T-cell (primary cell): Measurements from ENCODE around the gene TALDO1. TPM values are rescaled to one million over a fixed set of nuclear protein-coding genes. Genes with fewer than 3 reads are reported as not detected.

Experiments
- ATAC-seq, 4 experiments: fragments of 200-7000 bp in 3 of 4; fragments of 150-1000 bp in 1 of 4; cut with Tn5 transposase; replicated peaks in 1 of 4; 1 replicate in 3 of 4; 2 replicates in 1 of 4; pipeline ENCODE4 v1.10.0; 2021; ENCODE audit warnings: moderate library complexity in 3 of 4, mild to moderate bottlenecking in 2 of 4, moderate number of reproducible peaks in 1 of 4
- CTCF ChIA-PET, 2 donors: fragments of 300-600 bp; sonication (Branson Sonifier 250); formaldehyde crosslinking; loops; one replicate each; lab custom pipeline; 2022; ENCODE audit warnings: antibody characterized with exemption in 2 of 2; lab: Charles Lee
- POLR2A ChIA-PET, 2 donors: fragments of 300-600 bp; sonication (Branson Sonifier 250); formaldehyde crosslinking; loops; one replicate each; lab custom pipeline; 2022; ENCODE audit warnings: antibody characterized with exemption in 2 of 2; lab: Charles Lee
- DNase-seq, 35 experiments: peaks; one replicate each; pipeline versions ENCODE4 v3.0.0 to v3.0.0-alpha.2; 2013 to 2023
- H3K27ac ChIP-seq: one replicate; pipeline ENCODE4 v1.5.1; 2013; ENCODE audit warnings: low read length
- H3K27me3 ChIP-seq, 2 experiments: replicated peaks in 1 of 2; 1 replicate in 1 of 2; 2 replicates in 1 of 2; pipeline versions ENCODE4 v1.6.1 to v1.7.0; 2013; ENCODE audit warnings: low read length in 1 of 2, mixed read lengths in 1 of 2; ENCODE audit not compliant: control insufficient read depth in 2 of 2, insufficient read depth in 2 of 2; ENCODE audit errors: extremely low read depth in 1 of 2
- H3K36me3 ChIP-seq, 2 donors: 1 replicate in 1 of 2; 2 replicates in 1 of 2; pipeline versions ENCODE4 v1.6.1 to v1.7.0; 2013; ENCODE audit warnings: low read length in 1 of 2; ENCODE audit not compliant: control insufficient read depth in 2 of 2, insufficient read depth in 1 of 2; ENCODE audit errors: extremely low read depth in 1 of 2
- H3K4me1 ChIP-seq, 2 experiments: 1 replicate in 1 of 2; 2 replicates in 1 of 2; pipeline versions ENCODE4 v1.6.1 to v1.7.0; 2013; ENCODE audit warnings: low read length in 2 of 2, mixed read lengths in 1 of 2; ENCODE audit not compliant: insufficient read depth in 2 of 2, control insufficient read depth in 1 of 2; ENCODE audit errors: extremely low read depth in 1 of 2
- H3K4me3 ChIP-seq, 2 donors: 1 replicate in 1 of 2; 2 replicates in 1 of 2; pipeline versions ENCODE4 v1.5.1 to v1.7.0; 2013; ENCODE audit warnings: mild to moderate bottlenecking in 2 of 2, low read length in 1 of 2, moderate library complexity in 1 of 2; ENCODE audit not compliant: control insufficient read depth in 1 of 2; ENCODE audit errors: extremely low read depth in 1 of 2
- H3K9me3 ChIP-seq: 2 replicates; pipeline ENCODE4 v1.7.0; 2013
- H3K27ac Mint-ChIP-seq, 2 donors: one replicate each; pipeline ENCODE4 v1.8.0; 2020 to 2021; ENCODE audit warnings: mild to moderate bottlenecking in 2 of 2, mixed read lengths in 2 of 2
- H3K27me3 Mint-ChIP-seq, 2 donors: one replicate each; pipeline ENCODE4 v1.8.0; 2021 to 2022; ENCODE audit warnings: mixed read lengths in 2 of 2
- H3K36me3 Mint-ChIP-seq: one replicate; pipeline ENCODE4 v1.8.0; 2021; ENCODE audit warnings: mixed read lengths
- H3K4me1 Mint-ChIP-seq, 3 donors: one replicate each; pipeline ENCODE4 v1.8.0; 2020 to 2022; ENCODE audit warnings: mixed read lengths in 3 of 3, mild to moderate bottlenecking in 1 of 3
- H3K4me3 Mint-ChIP-seq, 3 donors: one replicate each; pipeline ENCODE4 v1.8.0; 2020 to 2022; ENCODE audit warnings: mild to moderate bottlenecking in 3 of 3, mixed read lengths in 3 of 3, moderate library complexity in 3 of 3
- H3K9me3 Mint-ChIP-seq, 3 donors: one replicate each; pipeline ENCODE4 v1.8.0; 2020 to 2022; ENCODE audit warnings: mixed read lengths in 3 of 3
- WGBS: methylation state at CpG from one replicate; pipeline ENCODE4 v1.1.5; 2013; ENCODE audit warnings: missing lambda C conversion rate; ENCODE audit not compliant: insufficient coverage; 5-methylcytosine and 5-hydroxymethylcytosine counted together
- total RNA-seq, 35 experiments: library from RNA in 6 of 35; stranded (reverse) in 6 of 35; fragments of 120-200 nt in 1 of 35; gene quantifications; one replicate each; pipeline versions ENCODE4 v1.2.1 to v1.2.4 and lab custom pipeline; 2013 to 2026

Gene TALDO1
- total RNA-seq, 5 donors from 2014 or later (not counting 1 experiment from before 2014, with no cell fraction given) = 60.5 to 106 (median 102) TPM

DNA sequence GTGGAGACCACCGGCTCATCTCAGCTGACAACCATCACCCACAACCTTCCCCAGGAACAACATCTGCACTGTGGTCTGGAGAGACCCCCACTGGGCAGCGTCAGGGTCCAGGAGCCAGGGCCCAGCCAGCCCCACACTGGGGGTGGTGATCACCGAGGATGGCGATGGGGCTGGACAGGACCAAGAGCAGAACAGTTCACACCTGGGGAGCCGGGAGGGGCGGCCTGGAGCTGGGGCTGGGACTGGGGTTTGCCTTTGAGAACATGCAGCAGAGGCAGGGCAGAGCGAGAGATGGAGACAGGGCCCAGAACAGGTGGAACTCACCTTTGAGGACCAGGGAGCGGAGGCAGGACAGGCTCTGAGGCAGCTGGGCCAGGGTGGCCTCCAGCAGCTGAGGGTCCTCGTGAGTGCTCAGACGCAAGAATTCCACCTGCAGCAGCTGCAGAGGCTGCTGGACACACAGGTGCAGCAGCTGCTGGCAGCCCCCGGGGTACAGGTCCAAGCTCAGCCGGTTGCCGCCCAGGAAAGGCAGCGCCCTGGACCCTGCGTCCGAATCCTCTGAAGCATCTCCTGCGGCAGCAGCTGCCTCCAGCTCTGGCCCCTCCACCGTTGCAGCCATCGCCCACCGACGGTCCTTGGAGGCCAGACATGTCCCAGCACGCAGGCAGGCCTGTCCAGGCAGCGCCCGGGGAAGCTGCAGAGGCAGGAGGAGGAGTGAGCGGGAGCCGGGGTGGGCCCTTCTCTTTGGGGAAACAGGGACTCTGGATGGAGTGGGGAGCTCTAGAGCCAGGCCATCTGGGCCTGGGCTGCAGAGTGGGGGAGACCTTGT is 56.7 kb downstream of the TALDO1 start:
- WGBS = 67% methylated on average over 25 of the region's 26 CpGs
- H3K4me1 Mint-ChIP-seq = peaks cover 12 to 23% (median 19%) of the 10 kb centered on the region in 3 donors
- peak overlapping the region; percentile 76 to 89 (median 76) for H3K4me3 Mint-ChIP-seq
- POLR2A ChIA-PET = interaction anchor here in 1 of 2 donors (0.6 kb wide), 1 partner anchor 10 kb away, joined by 3 read pairs; no protein-coding TSS in a partner anchor
- Histone ChIP-seq H3K27me3 (no peaks in the 10 kb centered on the region), H3K27ac (peak overlapping the region; percentile 70), H3K9me3 (no peaks in the 10 kb centered on the region), H3K36me3 (peaks cover 9 to 21% of the 10 kb centered on the region in 2 donors), H3K4me1 (peaks cover 15 to 43% of the 10 kb centered on the region in 2 experiments), H3K4me3 (peak overlapping the region; percentile 70 to 86)
- CTCF ChIA-PET = no interaction called here
- no peak for ATAC-seq
- H3K9me3 Mint-ChIP-seq = no peaks in the 10 kb centered on the region
- no peaks in the 10 kb centered on the region for H3K36me3 Mint-ChIP-seq
- no peak for DNase-seq
- peak overlapping the region; percentile 76 for H3K27ac Mint-ChIP-seq
- no peaks in the 10 kb centered on the region for H3K27me3 Mint-ChIP-seq

DNA sequence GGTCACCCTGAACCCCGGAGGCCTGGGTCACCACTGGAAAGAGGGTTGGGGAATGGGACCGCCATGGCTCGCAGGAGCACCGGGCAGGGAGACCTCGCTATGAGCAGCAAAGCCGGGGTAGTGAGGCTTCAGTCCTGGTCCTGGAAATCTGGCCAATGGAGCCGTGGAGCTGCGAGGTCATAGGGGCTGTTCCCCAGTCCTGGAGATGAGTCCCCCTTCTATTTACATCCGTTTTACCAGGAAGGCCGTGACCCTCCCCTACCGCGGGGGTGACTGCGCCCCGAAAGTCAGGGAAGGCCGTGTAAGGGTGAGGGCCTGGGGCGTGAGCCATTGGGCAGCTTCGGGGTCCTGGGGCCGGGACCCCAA is 57.3 kb downstream of the TALDO1 start:
- Mint-ChIP-seq H3K4me3 (peak overlapping the region; percentile 76 to 89 (median 76)), H3K27ac (peak overlapping the region; percentile 76), H3K9me3 (no peaks in the 10 kb centered on the region), H3K36me3 (no peaks in the 10 kb centered on the region), H3K27me3 (no peaks in the 10 kb centered on the region), H3K4me1 (peaks cover 15 to 25% (median 20%) of the 10 kb centered on the region in 3 donors)
- H3K27ac ChIP-seq = peak overlapping the region; percentile 70
- peak overlapping the region; percentile 70 to 86 for H3K4me3 ChIP-seq
- ChIA-PET POLR2A (interaction anchor here in 1 of 2 donors (0.6 kb wide), 1 partner anchor 9 kb away, joined by 3 read pairs; no protein-coding TSS in a partner anchor), CTCF (no interaction called here)
- no peaks in the 10 kb centered on the region for H3K9me3 ChIP-seq
- DNase-seq = no peak
- no peak for ATAC-seq
- H3K36me3 ChIP-seq = peaks cover 9 to 19% of the 10 kb centered on the region in 2 donors
- no peaks in the 10 kb centered on the region for H3K27me3 ChIP-seq
- WGBS = 8% methylated on average over 13 of the region's 18 CpGs
- H3K4me1 ChIP-seq = peaks cover 15 to 45% of the 10 kb centered on the region in 2 experiments

DNA sequence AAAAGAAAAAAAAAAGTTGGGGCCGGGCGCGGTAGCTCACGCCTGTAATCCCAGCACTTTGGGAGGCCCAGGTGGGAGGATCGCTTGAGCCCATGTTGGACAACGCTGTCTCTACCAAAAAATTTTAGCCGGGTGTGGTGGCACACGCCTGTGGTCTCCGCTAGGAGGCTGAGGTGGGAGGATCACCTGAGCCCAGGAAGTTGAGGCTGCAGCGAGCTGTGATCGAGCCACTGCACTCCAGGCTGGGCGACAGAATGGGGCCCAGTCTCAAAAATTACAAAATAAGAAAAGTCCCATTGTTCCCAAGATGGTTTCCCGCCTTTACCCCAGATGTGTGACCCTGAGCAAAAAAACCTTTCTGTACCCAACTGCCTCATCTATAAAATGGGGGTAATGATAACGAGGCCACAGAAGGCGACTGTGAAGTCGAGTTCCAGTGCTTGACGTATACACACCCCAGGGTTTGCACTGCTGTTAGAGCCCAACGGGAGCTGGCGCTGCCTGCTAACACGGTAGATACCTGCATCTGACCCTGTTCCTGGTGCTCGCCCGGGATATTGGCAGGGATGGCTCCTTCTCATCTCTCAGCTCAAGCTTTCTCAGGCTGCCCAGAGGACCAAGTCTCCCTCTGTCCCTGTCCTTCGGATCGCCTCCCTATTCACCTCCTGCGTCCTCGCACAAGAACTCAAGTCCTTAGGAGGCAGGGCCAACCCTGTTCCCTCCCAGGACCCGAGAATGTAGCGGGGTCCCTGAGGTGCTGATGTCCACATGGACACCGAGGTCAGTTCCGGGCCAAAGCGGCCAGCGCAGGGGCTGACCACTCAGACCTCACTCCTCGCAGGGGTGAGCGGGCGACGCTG is 61.4 kb downstream of the TALDO1 start:
- peak in 2 of 4 experiments; percentile 0 to 1 for ATAC-seq
- H3K4me3 ChIP-seq = peak overlapping the region; percentile 85 to 97
- DNase-seq = peak in 4 of 35 experiments; percentile 22 to 57 (median 34)
- peaks cover 19 to 26% of the 10 kb centered on the region in 2 donors for H3K36me3 ChIP-seq
- 17% methylated on average over 27 of the region's 36 CpGs for WGBS
- Mint-ChIP-seq H3K4me1 (peaks cover 40 to 46% (median 42%) of the 10 kb centered on the region in 3 donors), H3K36me3 (peaks cover 17% of the 10 kb centered on the region), H3K9me3 (no peaks in the 10 kb centered on the region), H3K27ac (peak overlapping the region; percentile 94 to 99), H3K27me3 (no peaks in the 10 kb centered on the region), H3K4me3 (peak overlapping the region; percentile 89 to 91 (median 89))
- ChIA-PET CTCF (interaction anchor here (0.5 to 1.8 kb wide), 2 partner anchors 11 to 29 kb away, joined by 4 to 6 read pairs; no protein-coding TSS in a partner anchor), POLR2A (interaction anchor here in 1 of 2 donors (0.8 kb wide), 1 partner anchor 10 kb away, joined by 3 read pairs; the partner anchor contains the start of gene PNPLA2)
- H3K4me1 ChIP-seq = peaks cover 23 to 54% of the 10 kb centered on the region in 2 experiments
- no peaks in the 10 kb centered on the region for H3K27me3 ChIP-seq
- no peaks in the 10 kb centered on the region for H3K9me3 ChIP-seq
- peak overlapping the region; percentile 97 for H3K27ac ChIP-seq

DNA sequence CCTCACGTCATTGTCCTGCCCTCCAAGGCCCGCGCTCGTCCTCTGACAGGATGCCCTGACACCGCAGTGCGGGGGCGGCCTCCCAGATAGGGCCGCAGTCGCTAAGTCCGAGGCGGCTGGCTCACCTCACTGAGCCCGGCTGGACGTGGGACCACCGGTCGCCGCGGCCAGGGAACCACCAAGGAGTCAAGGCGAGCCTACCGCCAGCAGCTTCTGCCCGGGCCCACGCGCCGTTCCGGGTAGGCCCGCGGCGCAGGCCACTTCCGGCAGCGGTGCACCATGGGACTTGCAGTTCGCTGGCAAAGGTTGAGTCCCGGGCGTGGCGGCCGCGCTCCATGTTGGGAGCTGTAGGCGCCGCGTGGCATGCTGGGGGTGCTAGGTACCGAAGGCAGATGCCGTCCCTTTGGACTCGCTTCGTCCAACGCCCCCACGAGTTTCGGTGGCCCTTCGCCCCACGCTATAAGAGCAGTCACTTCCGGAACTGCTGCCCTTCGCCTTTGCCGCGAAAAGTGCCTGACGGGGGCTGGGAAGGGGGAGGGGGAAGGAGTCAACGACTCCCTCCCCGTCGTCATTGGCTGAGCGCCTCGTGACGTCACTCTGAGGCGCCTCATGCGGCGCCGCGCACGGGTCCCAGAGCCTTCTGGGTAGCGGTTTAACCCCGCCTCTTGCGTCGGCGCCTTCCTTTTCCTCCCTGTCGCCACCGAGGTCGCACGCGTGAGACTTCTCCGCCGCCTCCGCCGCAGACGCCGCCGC is 62.2 kb downstream of the TALDO1 start, which contains the start of gene RPLP2:
Gene RPLP2 (plus strand): TSS at position 681 of the 753 bp plus-strand sequence. CDS start 268 bp downstream, outside the sequence.
- Mint-ChIP-seq H3K9me3 (no peaks in the 10 kb centered on the region), H3K36me3 (peaks cover 20% of the 10 kb centered on the region), H3K27me3 (no peaks in the 10 kb centered on the region), H3K4me3 (peak within 1 kb of the TSS; percentile 89 to 91 (median 89)), H3K27ac (peak within 1 kb of the TSS; percentile 94 to 99), H3K4me1 (peaks cover 36 to 40% (median 39%) of the 10 kb centered on the region in 3 donors)
- ChIA-PET CTCF (interaction anchor here (0.5 to 1.8 kb wide), 2 partner anchors 10 to 28 kb away, joined by 4 to 6 read pairs; no protein-coding TSS in a partner anchor), POLR2A (interaction anchor here (0.6 to 0.7 kb wide), 4 partner anchors 10 to 561 kb away, joined by 3 to 8 read pairs (median 3); partner anchors contain the start of gene CEND1 (in 1 of the 2))
- no peaks in the 10 kb centered on the region for H3K9me3 ChIP-seq
- peak within 1 kb of the TSS; percentile 85 to 97 for H3K4me3 ChIP-seq
- WGBS = under 1% methylated on average over 75 of the region's 81 CpGs
- peak; percentile 84 to 87 (median 85) for ATAC-seq
- H3K4me1 ChIP-seq = peaks cover 15 to 46% of the 10 kb centered on the region in 2 experiments
- H3K27me3 ChIP-seq = no peaks in the 10 kb centered on the region
- peak within 1 kb of the TSS; percentile 97 for H3K27ac ChIP-seq
- peaks cover 21 to 27% of the 10 kb centered on the region in 2 donors for H3K36me3 ChIP-seq
- peak; percentile 93 to 99 (median 97) for DNase-seq

DNA sequence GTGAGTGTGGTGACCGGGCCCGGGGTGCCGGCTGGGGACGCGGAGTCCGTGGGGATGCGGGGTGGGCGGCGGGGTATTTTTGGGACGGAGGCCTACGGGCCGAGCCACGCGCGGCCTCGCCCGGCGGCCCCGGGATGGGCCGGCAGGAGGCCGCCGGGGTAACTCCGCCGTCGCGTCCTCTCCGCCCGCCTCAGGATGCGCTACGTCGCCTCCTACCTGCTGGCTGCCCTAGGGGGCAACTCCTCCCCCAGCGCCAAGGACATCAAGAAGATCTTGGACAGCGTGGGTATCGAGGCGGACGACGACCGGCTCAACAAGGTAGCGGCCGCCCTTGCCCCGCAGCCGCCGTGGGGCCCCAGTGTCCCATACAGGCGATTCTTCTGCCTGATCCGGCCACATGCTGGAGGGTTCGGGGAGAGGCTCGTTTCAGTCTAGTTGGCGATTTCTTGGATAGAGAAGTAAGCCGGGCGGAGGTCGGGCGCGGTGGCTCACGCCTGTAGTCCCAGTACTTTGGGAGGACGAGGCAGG is 62.8 kb downstream of the TALDO1 start:
- Histone ChIP-seq H3K4me1 (peaks cover 13 to 41% of the 10 kb centered on the region in 2 experiments), H3K27me3 (no peaks in the 10 kb centered on the region), H3K9me3 (no peaks in the 10 kb centered on the region), H3K4me3 (peak overlapping the region; percentile 70 to 97), H3K36me3 (peaks cover 21 to 27% of the 10 kb centered on the region in 2 donors), H3K27ac (peak overlapping the region; percentile 61)
- no peak for DNase-seq
- Mint-ChIP-seq H3K27me3 (no peaks in the 10 kb centered on the region), H3K9me3 (no peaks in the 10 kb centered on the region), H3K36me3 (peaks cover 20% of the 10 kb centered on the region), H3K4me1 (peaks cover 34 to 40% (median 38%) of the 10 kb centered on the region in 3 donors), H3K4me3 (peak overlapping the region; percentile 89 to 91 (median 89)), H3K27ac (peak overlapping the region; percentile 94 to 99)
- ATAC-seq = peak; percentile 10 to 17 (median 16)
- CTCF ChIA-PET = interaction anchor here (0.6 to 1.8 kb wide), 2 partner anchors 10 to 232 kb away, joined by 3 to 6 read pairs; no protein-coding TSS in a partner anchor
- POLR2A ChIA-PET = interaction anchor here (0.6 to 0.8 kb wide), 6 partner anchors 10 to 582 kb away, joined by 3 to 11 read pairs (median 3); partner anchors contain the start of gene CEND1 (in 1 of the 2)
- under 1% methylated on average over 53 of the region's 55 CpGs for WGBS
